ENCODE measurements around the gene PDK4. TPM values are rescaled to one million over a fixed set of nuclear protein-coding genes. Genes with fewer than 3 reads are reported as not detected.

PDK4 gene
- total and polyA plus RNA-seq, 9 of the 15 experiments (the other 6 are each of a cell fraction or from before 2014, with no cell fraction given) = 0.03 to 0.24 (median 0.08) TPM; not detected in 2

GRCh38 chr7:95586951-95587301 is 9.4 kb downstream of the PDK4 start:
- H3K36me3 ChIP-seq (ENCODE audit: control insufficient read depth, insufficient read depth, low read length) = no peaks in the 10 kb centered on the region
- H3K79me2 ChIP-seq (ENCODE audit: control insufficient read depth, insufficient read depth, low read length) = no peaks in the 10 kb centered on the region
- no TSS peak for BruUV-seq (replicated peaks)
- H3K9ac ChIP-seq (ENCODE audit: insufficient read depth in 1 of 2, low read depth in 2 of 2, low read length in 2 of 2) = no peak overlapping the region
- DNase-seq (ENCODE audit: extremely low read depth in 1 of 4, low spot score in 3 of 4) (no peak), FAIRE-seq (no peak), ATAC-seq (no peak)
- no peaks in the 10 kb centered on the region for H3K9me1 ChIP-seq (ENCODE audit: control insufficient read depth, insufficient read depth, low read length)
- H4K20me1 ChIP-seq (replicated peaks; ENCODE audit: control insufficient read depth, insufficient read depth, low read length) = no peaks in the 10 kb centered on the region
- no peak overlapping the region for H3K27ac ChIP-seq (ENCODE audit: extremely low read depth, low read depth, low read length)
- no peak overlapping the region for H3K4me2 ChIP-seq (ENCODE audit: insufficient read depth, low read length)
- in situ Hi-C loops (cut with MboI) (no loop called here), intact Hi-C loops (cut with micrococcal nuclease) (no loop called here)
- no peak overlapping the region for H3K4me3 ChIP-seq
- ChIA-PET CTCF (ENCODE audit: low intra/inter-chr PET ratio) (no interaction called here), POLR2A (no interaction called here)
- H2AFZ ChIP-seq (ENCODE audit: low read depth, low read length) = no peak overlapping the region
- WGBS (ENCODE audit: insufficient coverage, low coverage, missing lambda C conversion rate) = 0% methylated on average over 3 of the region's 3 CpGs
- no peaks in the 10 kb centered on the region for H3K27me3 ChIP-seq (ENCODE audit: control insufficient read depth in 2 of 2, insufficient read depth in 2 of 2, low read length in 2 of 2)
- no peaks in the 10 kb centered on the region for H3K4me1 ChIP-seq (replicated peaks in 1 of 2; ENCODE audit: control insufficient read depth in 2 of 2, insufficient read depth in 2 of 2, low read length in 2 of 2)
- no peaks in the 10 kb centered on the region for H3K9me3 ChIP-seq (replicated peaks; ENCODE audit: control insufficient read depth, insufficient read depth, low read depth, low read length)
- no peak for TF ChIP-seq MCM3 (IDR thresholded peaks at IDR 0.05)
- TF ChIP-seq HDAC8 (tag; IDR thresholded peaks at IDR 0.05) = no peak
- no peak for TF ChIP-seq ZFP91 (CRISPR knock-in tag; IDR thresholded peaks at IDR 0.05)
- TF ChIP-seq E4F1 (CRISPR knock-in tag; IDR thresholded peaks at IDR 0.05; ENCODE audit: borderline replicate concordance) = no peak
- TF ChIP-seq, protein P1, sequence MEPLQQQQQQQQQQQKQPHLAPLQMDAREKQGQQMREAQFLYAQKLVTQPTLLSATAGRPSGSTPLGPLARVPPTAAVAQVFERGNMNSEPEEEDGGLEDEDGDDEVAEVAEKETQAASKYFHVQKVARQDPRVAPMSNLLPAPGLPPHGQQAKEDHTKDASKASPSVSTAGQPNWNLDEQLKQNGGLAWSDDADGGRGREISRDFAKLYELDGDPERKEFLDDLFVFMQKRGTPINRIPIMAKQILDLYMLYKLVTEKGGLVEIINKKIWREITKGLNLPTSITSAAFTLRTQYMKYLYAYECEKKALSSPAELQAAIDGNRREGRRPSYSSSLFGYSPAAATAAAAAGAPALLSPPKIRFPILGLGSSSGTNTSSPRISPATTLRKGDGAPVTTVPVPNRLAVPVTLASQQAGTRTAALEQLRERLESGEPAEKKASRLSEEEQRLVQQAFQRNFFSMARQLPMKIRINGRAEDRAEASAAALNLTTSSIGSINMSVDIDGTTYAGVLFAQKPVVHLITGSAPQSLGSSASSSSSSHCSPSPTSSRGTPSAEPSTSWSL (CRISPR knock-in tag; IDR thresholded peaks at IDR 0.05; ENCODE audit: borderline replicate concordance) = no peak
- TF ChIP-seq BMI1 (IDR thresholded peaks at IDR 0.05; ENCODE audit: low read length) = no peak
- no peak for TF ChIP-seq MAFK (IDR thresholded peaks at IDR 0.05; ENCODE audit: low read length)
- TF ChIP-seq ZSCAN29 (IDR thresholded peaks at IDR 0.05) = no peak
- TF ChIP-seq ARID4B (CRISPR knock-in tag; IDR thresholded peaks at IDR 0.05) = no peak
- no peak for TF ChIP-seq CBX2 (IDR thresholded peaks at IDR 0.05; ENCODE audit: insufficient read depth, low read length, poor library complexity, severe bottlenecking)
- no peak for TF ChIP-seq PHF8 (IDR thresholded peaks at IDR 0.05; ENCODE audit: borderline replicate concordance, low read length)
- TF ChIP-seq CBFA2T2 (conservative IDR thresholded peaks at IDR 0.05) = no peak

Data from K562 (cell line).